Suprapubic skin (tissue), 4 donors: ENCODE data around the gene DNAJC15.

Source experiments
- CTCF ChIP-seq, 2 donors: fragments of 200-600 bp in 1 of 2; fragments of 450-650 bp in 1 of 2; sonication (generic) in 1 of 2; IDR thresholded peaks; one replicate each; pipeline ENCODE4 v1.5.1; 2016 to 2019; ENCODE audit warnings: antibody characterized with exemption in 2 of 2, mild to moderate bottlenecking in 1 of 2, moderate library complexity in 1 of 2
- EP300 ChIP-seq: sonication (generic); formaldehyde crosslinking; IDR thresholded peaks from one replicate; pipeline ENCODE4 v1.6.1; 2017; ENCODE audit warnings: antibody characterized with exemption
- POLR2A ChIP-seq, 2 donors: fragments of 450-650 bp; IDR thresholded peaks; one replicate each; pipeline ENCODE4 v1.6.1; 2017; ENCODE audit warnings: antibody characterized with exemption in 2 of 2, mild to moderate bottlenecking in 2 of 2, moderate library complexity in 2 of 2
- POLR2AphosphoS5 ChIP-seq, 3 donors: sonication (generic); formaldehyde crosslinking; IDR thresholded peaks; one replicate each; pipeline ENCODE4 v1.6.1; 2017; ENCODE audit warnings: antibody characterized with exemption in 3 of 3

GRCh38 chr13:43133792-43134191, 110.4 kb downstream of the DNAJC15 start:
- TF ChIP-seq CTCF (IDR thresholded peaks at IDR 0.05) (no peak), POLR2AphosphoS5 (IDR thresholded peaks at IDR 0.05) (no peak), POLR2A (IDR thresholded peaks at IDR 0.05) (no peak), EP300 (no peak)
